Right lobe of liver (tissue), 6 donors: ENCODE measurements around the gene CEP295NL. TPM values are rescaled to one million over a fixed set of nuclear protein-coding genes. Genes with fewer than 3 reads are reported as not detected.
"Not testable (repeated sequence)": the region's sequence is repeated elsewhere in the genome, so short reads cannot be mapped to it uniquely, and the experiment has no call there.

Experiments
- ATAC-seq, 4 donors: fragments of 200-7000 bp; cut with Tn5 transposase; one replicate each; pipeline ENCODE4 v1.9.1; 2020; ENCODE audit warnings: mild to moderate bottlenecking in 4 of 4, moderate library complexity in 4 of 4
- DNase-seq, 3 donors: peaks; one replicate each; pipeline ENCODE4 v3.0.0-alpha.2; 2020
- H3K27ac ChIP-seq, 3 donors: fragments of 200-600 bp; one replicate each; pipeline ENCODE4 v1.8.0; 2022
- H3K27me3 ChIP-seq, 2 donors: fragments of 200-600 bp; one replicate each; pipeline ENCODE4 v1.8.0; 2022
- H3K36me3 ChIP-seq, 4 donors: fragments of 200-600 bp; sonication (generic) in 1 of 4; one replicate each; pipeline versions ENCODE4 v1.5.1 to v1.8.0; 2017 to 2022; ENCODE audit warnings: control low read depth in 1 of 4
- H3K4me1 ChIP-seq, 4 donors: fragments of 200-600 bp; sonication (generic) in 1 of 4; one replicate each; pipeline versions ENCODE4 v1.5.1 to v1.8.0; 2017 to 2022; ENCODE audit warnings: control low read depth in 1 of 4
- H3K4me3 ChIP-seq, 3 donors: fragments of 200-600 bp; one replicate each; pipeline ENCODE4 v1.8.0; 2022
- H3K9me3 ChIP-seq, 4 donors: fragments of 200-600 bp; sonication (generic) in 1 of 4; one replicate each; pipeline versions ENCODE4 v1.5.1 to v1.8.0; 2017 to 2022; ENCODE audit warnings: control low read depth in 1 of 4
- CTCF ChIP-seq, 4 donors: fragments of 200-600 bp in 3 of 4; fragments of 450-650 bp in 1 of 4; IDR thresholded peaks; one replicate each; pipeline versions ENCODE4 v1.5.1 to v1.8.0; 2016 to 2022; ENCODE audit warnings: antibody characterized with exemption in 4 of 4, mild to moderate bottlenecking in 2 of 4
- POLR2A ChIP-seq: fragments of 450-650 bp; IDR thresholded peaks from one replicate; pipeline ENCODE4 v1.6.1; 2017; ENCODE audit warnings: antibody characterized with exemption, mild to moderate bottlenecking
- WGBS: methylation state at CpG from one replicate; pipeline ENCODE4 v1.1.6; 2018; ENCODE audit warnings: low coverage, low lambda C conversion rate; ENCODE audit not compliant: insufficient coverage; ENCODE audit errors: missing lambda C conversion rate; 5-methylcytosine and 5-hydroxymethylcytosine counted together
- intact Hi-C, 2 donors: fragments of 100-400 bp; cut with DNase I; formaldehyde crosslinking; loops; one replicate each; pipeline versions ENCODE4 v1.11.2 to v1.14.1; 2022
- total RNA-seq, 6 experiments: library from RNA; depleted of rRNA in 2 of 6; stranded (reverse); fragments of >200 nt in 2 of 6; fragmentation: NEBNext Ultra II Directional in 3 of 6; extraction: Animal tissue kit (Norgen Biotek cat#: 25700) in 3 of 6; gene quantifications; one replicate each; pipeline versions ENCODE4 v1.1.0 to v1.2.4, GENCODE V29; 2016 to 2023
- donor health status: DM: no; HTN: yes; CAD: no.
- donor health status: DM: no; HTN: no; CAD: no.
- donor health status: DM: no; HTN: no; CAD: no.
- donor health status: DM: no; HTN: yes; CAD: no.
- donor health status: DM: no; HTN: yes; CAD: no.

The CEP295NL gene
- total RNA-seq, 6 experiments from 2014 or later, result 0.19 to 1.0 (median 0.53) TPM

GRCh38 chr17:78913115-78913514 is 10.1 kb upstream of the CEP295NL start:
- intact Hi-C loops, result no loop called here
- no peak overlapping the region for H3K27ac ChIP-seq

DNA sequence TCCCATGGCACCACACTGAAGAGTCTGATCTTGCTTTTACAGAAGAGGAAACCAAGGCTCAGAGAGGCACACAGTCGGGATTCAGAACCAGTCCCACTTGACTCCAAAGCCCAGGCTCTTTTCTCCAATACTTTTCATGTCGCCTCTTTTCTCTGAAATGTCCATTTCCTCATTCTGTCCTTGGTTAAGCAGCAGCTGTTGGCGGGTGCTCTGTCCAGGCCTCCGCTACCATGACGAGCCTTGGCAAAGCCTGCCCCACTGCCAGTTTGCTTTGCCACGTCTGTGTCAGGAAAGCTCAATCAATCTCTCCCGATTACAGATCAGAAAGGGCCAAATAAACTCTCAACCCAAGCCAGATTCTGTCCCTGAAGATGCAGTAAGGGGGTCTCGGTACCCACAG is 9.1 kb upstream of the CEP295NL start:
- no peaks in the 10 kb centered on the region for H3K9me3 ChIP-seq
- ATAC-seq (no peak), DNase-seq (no peak)
- WGBS, result 70% methylated on average over 7 of the region's 8 CpGs
- H3K27ac ChIP-seq, result no peak overlapping the region
- TF ChIP-seq POLR2A, result no peak
- intact Hi-C loops, result no loop called here
- H3K4me3 ChIP-seq, result no peak overlapping the region
- no peaks in the 10 kb centered on the region for H3K27me3 ChIP-seq
- peaks cover 0 to 4% (median 0%) of the 10 kb centered on the region in 4 donors for H3K4me1 ChIP-seq
- H3K36me3 ChIP-seq, result no peaks in the 10 kb centered on the region

More at GRCh38 chr17:78913115-78913514, 10.1 kb upstream of the CEP295NL start:
- no peak for DNase-seq
- no peaks in the 10 kb centered on the region for H3K27me3 ChIP-seq
- no peaks in the 10 kb centered on the region for H3K9me3 ChIP-seq
- no peak for TF ChIP-seq CTCF (IDR thresholded peaks at IDR 0.05)
- TF ChIP-seq POLR2A, result no peak
- no peaks in the 10 kb centered on the region for H3K36me3 ChIP-seq
- ATAC-seq, result no peak
- 97% methylated on average over 14 of the region's 15 CpGs for WGBS
- no peak overlapping the region for H3K4me3 ChIP-seq
- peaks cover 0 to 4% (median 0%) of the 10 kb centered on the region in 4 donors for H3K4me1 ChIP-seq

- WGBS, result 80% methylated on average over 7 of the region's 7 CpGs
- H3K4me1 ChIP-seq, intact Hi-C loops, H3K27ac ChIP-seq, H3K4me3 ChIP-seq, H3K9me3 ChIP-seq, H3K27me3 ChIP-seq, H3K36me3 ChIP-seq, DNase-seq, ATAC-seq: not testable (repeated sequence)
Measured at GRCh38 chr17:78911543-78911942, 8.5 kb upstream of the CEP295NL start.

- DNase-seq (no peak), ATAC-seq (peak; percentile 50 to 80 (median 72))
- Histone ChIP-seq H3K4me3 (no peak overlapping the region), H3K36me3 (no peaks in the 10 kb centered on the region), H3K4me1 (no peaks in the 10 kb centered on the region), H3K27ac (no peak overlapping the region), H3K9me3 (no peaks in the 10 kb centered on the region), H3K27me3 (no peaks in the 10 kb centered on the region)
- TF ChIP-seq CTCF (IDR thresholded peaks at IDR 0.05) (no peak), POLR2A (no peak)
- 57% methylated on average over 11 of the region's 11 CpGs for WGBS
- intact Hi-C loops, result no loop called here
Measured at GRCh38 chr17:78910497-78911284, 7.7 kb upstream of the CEP295NL start.

DNA sequence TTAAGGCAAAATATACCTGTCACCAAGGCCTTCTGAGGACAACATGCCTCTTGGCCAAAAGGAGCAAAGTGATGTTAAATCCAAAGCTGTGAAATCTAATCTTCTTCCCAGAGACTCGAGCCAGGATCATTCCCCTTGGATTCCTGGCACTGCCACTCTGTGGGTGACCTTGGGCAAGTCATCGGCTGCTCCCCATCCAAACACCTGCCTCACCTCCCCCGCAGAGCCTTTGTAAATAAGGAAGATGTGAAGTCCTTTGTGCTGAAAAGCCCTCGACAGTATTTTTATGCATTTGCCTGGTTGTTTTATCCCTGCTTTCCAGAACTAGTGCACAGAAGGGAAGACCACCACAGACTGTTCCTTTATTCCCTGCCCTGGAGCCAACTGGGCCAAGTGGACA is 5.4 kb upstream of the CEP295NL start:
- DNase-seq (no peak), ATAC-seq (no peak)
- Histone ChIP-seq H3K4me3 (no peak overlapping the region), H3K27ac (no peak overlapping the region), H3K36me3 (no peaks in the 10 kb centered on the region), H3K27me3 (no peaks in the 10 kb centered on the region), H3K4me1 (no peaks in the 10 kb centered on the region), H3K9me3 (no peaks in the 10 kb centered on the region)
- TF ChIP-seq CTCF (IDR thresholded peaks at IDR 0.05), result no peak
- TF ChIP-seq POLR2A, result no peak
- intact Hi-C loops, result no loop called here
- 22% methylated on average over 4 of the region's 4 CpGs for whole genome bisulfite sequencing
